Vagina (tissue), 2 donors: ENCODE data around the gene USP51.

Experiments used
- POLR2A ChIP-seq, 2 donors: fragments of 450-650 bp; IDR thresholded peaks; one replicate each; pipeline ENCODE4 v1.6.1; 2017; ENCODE audit warnings: antibody characterized with exemption in 2 of 2, mild to moderate bottlenecking in 2 of 2, moderate library complexity in 2 of 2
- TF ChIP-seq, protein P1 (sequence below), 3 experiments: fragments of 450-650 bp in 2 of 3; fragments of 200-600 bp in 1 of 3; sonication (generic) in 1 of 3; IDR thresholded peaks; one replicate each; pipeline ENCODE4 v1.5.1; 2017 to 2019; ENCODE audit warnings: antibody characterized with exemption in 3 of 3, mild to moderate bottlenecking in 2 of 3, moderate library complexity in 2 of 3

DNA sequence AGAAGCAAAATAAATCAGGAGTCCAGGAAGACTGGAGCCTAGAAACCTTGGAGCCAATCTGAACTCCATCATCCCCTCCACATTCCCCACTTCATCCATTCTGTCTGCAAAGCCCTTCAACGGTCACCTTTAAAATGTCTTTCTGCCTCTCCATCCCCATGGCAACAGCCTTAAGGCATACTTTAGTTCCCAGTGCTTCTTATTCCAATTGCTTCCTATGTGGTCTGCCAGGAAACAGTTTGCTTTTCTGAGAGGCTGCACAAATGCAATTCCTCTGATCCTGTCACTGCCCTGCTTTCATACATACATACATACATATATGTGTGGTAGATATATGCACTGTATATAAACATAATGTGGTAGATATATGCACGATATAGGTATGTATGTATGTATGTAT, 38.5 kb downstream of the USP51 start:
- no peak for TF ChIP-seq POLR2A (IDR thresholded peaks at IDR 0.05)
- TF ChIP-seq, protein P1, sequence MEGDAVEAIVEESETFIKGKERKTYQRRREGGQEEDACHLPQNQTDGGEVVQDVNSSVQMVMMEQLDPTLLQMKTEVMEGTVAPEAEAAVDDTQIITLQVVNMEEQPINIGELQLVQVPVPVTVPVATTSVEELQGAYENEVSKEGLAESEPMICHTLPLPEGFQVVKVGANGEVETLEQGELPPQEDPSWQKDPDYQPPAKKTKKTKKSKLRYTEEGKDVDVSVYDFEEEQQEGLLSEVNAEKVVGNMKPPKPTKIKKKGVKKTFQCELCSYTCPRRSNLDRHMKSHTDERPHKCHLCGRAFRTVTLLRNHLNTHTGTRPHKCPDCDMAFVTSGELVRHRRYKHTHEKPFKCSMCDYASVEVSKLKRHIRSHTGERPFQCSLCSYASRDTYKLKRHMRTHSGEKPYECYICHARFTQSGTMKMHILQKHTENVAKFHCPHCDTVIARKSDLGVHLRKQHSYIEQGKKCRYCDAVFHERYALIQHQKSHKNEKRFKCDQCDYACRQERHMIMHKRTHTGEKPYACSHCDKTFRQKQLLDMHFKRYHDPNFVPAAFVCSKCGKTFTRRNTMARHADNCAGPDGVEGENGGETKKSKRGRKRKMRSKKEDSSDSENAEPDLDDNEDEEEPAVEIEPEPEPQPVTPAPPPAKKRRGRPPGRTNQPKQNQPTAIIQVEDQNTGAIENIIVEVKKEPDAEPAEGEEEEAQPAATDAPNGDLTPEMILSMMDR (IDR thresholded peaks at IDR 0.05): no peak
